H1 (cell line): Measurements from ENCODE around the gene ARHGAP15. TPM values are rescaled to one million over a fixed set of nuclear protein-coding genes. Genes with fewer than 3 reads are reported as not detected.

Experiments used
- CTCF ChIA-PET: fragments of 300-600 bp; sonication (Branson Sonifier 250); formaldehyde crosslinking; loops from one replicate; lab custom pipeline; 2021; ENCODE audit not compliant: partially characterized antibody; lab: Charles Lee
- POLR2A ChIA-PET: fragments of 300-600 bp; sonication (Branson Sonifier 250); formaldehyde crosslinking; loops from one replicate; lab custom pipeline; 2021; ENCODE audit warnings: inconsistent platforms; ENCODE audit not compliant: partially characterized antibody; lab: Charles Lee
- DNase-seq, 2 experiments: peaks; one replicate each; pipeline versions ENCODE4 v3.0.0 to v3.0.0-alpha.2; 2010 to 2022; ENCODE audit warnings: low spot score in 2 of 2, low read depth in 1 of 2, mixed read lengths in 1 of 2
- FAIRE-seq: peaks from 2 replicates; lab custom pipeline; 2011; peaks lifted over from hg19 to GRCh38; lab: Jason Lieb, UNC
- H2AFZ ChIP-seq: 2 replicates; pipeline ENCODE4 v1.8.1; 2012; ENCODE audit warnings: low read length, inconsistent platforms
- H2AK5ac ChIP-seq: 2 replicates; pipeline ENCODE4 v1.6.1; 2013; ENCODE audit warnings: low read depth, low read length
- H2BK120ac ChIP-seq: replicated peaks from 2 replicates; pipeline ENCODE3; 2013; ENCODE audit warnings: low read depth, low read length, inconsistent platforms
- H2BK12ac ChIP-seq: 2 replicates; pipeline ENCODE4 v1.6.1; 2013; ENCODE audit warnings: low read depth, low read length
- H2BK15ac ChIP-seq: 2 replicates; pipeline ENCODE4 v1.6.1; 2013; ENCODE audit warnings: low read length
- H2BK20ac ChIP-seq: 2 replicates; pipeline ENCODE4 v1.6.1; 2013; ENCODE audit warnings: low read length
- H2BK5ac ChIP-seq: 2 replicates; pipeline ENCODE4 v1.6.1; 2013; ENCODE audit warnings: low read depth, low read length
- H3K14ac ChIP-seq: 2 replicates; pipeline ENCODE4 v1.6.1; 2013; ENCODE audit warnings: inconsistent platforms; ENCODE audit not compliant: insufficient read length
- H3K18ac ChIP-seq: 2 replicates; pipeline ENCODE4 v1.6.1; 2013; ENCODE audit warnings: low read length; ENCODE audit errors: extremely low read depth
- H3K23ac ChIP-seq: 2 replicates; pipeline ENCODE4 v1.6.1; 2013; ENCODE audit warnings: inconsistent platforms; ENCODE audit not compliant: insufficient read length
- H3K23me2 ChIP-seq: 2 replicates; pipeline ENCODE4 v1.6.1; 2013; ENCODE audit warnings: low read depth, low read length
- H3K27ac ChIP-seq: 2 replicates; pipeline ENCODE4 v1.6.1; 2011; ENCODE audit warnings: low read depth, low read length, inconsistent platforms
- H3K27me3 ChIP-seq, 4 experiments: replicated peaks in 1 of 4; 1 replicate in 1 of 4; 2 replicates in 3 of 4; pipeline versions ENCODE4 v1.6.1 to v1.8.1; 2011 to 2013; ENCODE audit warnings: low read length in 3 of 4, mild to moderate bottlenecking in 3 of 4, inconsistent platforms in 2 of 4, mixed read lengths in 2 of 4, moderate library complexity in 1 of 4; ENCODE audit not compliant: control insufficient read depth in 3 of 4, insufficient read depth in 3 of 4; ENCODE audit errors: extremely low read depth in 1 of 4
- H3K36me3 ChIP-seq, 4 experiments: 2 replicates each; pipeline versions ENCODE4 v1.6.1 to v1.8.1; 2011 to 2013; ENCODE audit warnings: mild to moderate bottlenecking in 4 of 4, low read length in 3 of 4, moderate library complexity in 2 of 4, control low read depth in 1 of 4, inconsistent platforms in 1 of 4; ENCODE audit not compliant: insufficient read depth in 4 of 4, control insufficient read depth in 2 of 4
- H3K4ac ChIP-seq: replicated peaks from 2 replicates; pipeline ENCODE3; 2013; ENCODE audit warnings: low read length, low read depth, mixed read lengths, inconsistent platforms; ENCODE audit not compliant: insufficient read length
- H3K4me1 ChIP-seq, 4 experiments: replicated peaks in 1 of 4; 1 replicate in 1 of 4; 2 replicates in 3 of 4; pipeline versions ENCODE4 v1.6.1 to v1.8.1; 2011 to 2013; ENCODE audit warnings: low read length in 3 of 4, inconsistent platforms in 2 of 4, mixed read lengths in 1 of 4; ENCODE audit not compliant: insufficient read depth in 4 of 4, control insufficient read depth in 3 of 4
- H3K4me2 ChIP-seq, 2 experiments: 2 replicates each; pipeline versions ENCODE4 v1.6.1 to v1.8.1; 2011 to 2013; ENCODE audit warnings: low read depth in 2 of 2, low read length in 2 of 2, control low read depth in 1 of 2, inconsistent platforms in 1 of 2, mild to moderate bottlenecking in 1 of 2; ENCODE audit not compliant: insufficient read depth in 1 of 2
- H3K4me3 ChIP-seq, 4 experiments: fragments of 200-600, 300-600 bp in 1 of 4; sonication (generic), shearing (Covaris generic), sonication (Bioruptor Twin) in 1 of 4; 2 replicates each; pipeline versions ENCODE4 v1.5.1 to v1.8.1; 2011 to 2016; ENCODE audit warnings: low read length in 4 of 4, low read depth in 3 of 4, control low read depth in 2 of 4, inconsistent platforms in 2 of 4, mild to moderate bottlenecking in 2 of 4, mixed read lengths in 1 of 4, moderate library complexity in 1 of 4; ENCODE audit not compliant: insufficient read depth in 2 of 4; ENCODE audit errors: extremely low read depth in 1 of 4
- H3K56ac ChIP-seq: replicated peaks from 2 replicates; pipeline ENCODE3; 2013; ENCODE audit warnings: low read depth, mild to moderate bottlenecking, mixed read lengths, low read length, inconsistent platforms; ENCODE audit not compliant: insufficient read length
- H3K79me1 ChIP-seq: 2 replicates; pipeline ENCODE4 v1.6.1; 2013; ENCODE audit warnings: low read depth, low read length, control low read depth
- H3K79me2 ChIP-seq, 2 experiments: 2 replicates each; pipeline versions ENCODE4 v1.6.1 to v1.8.1; 2012 to 2013; ENCODE audit warnings: low read length in 2 of 2, mild to moderate bottlenecking in 2 of 2, inconsistent platforms in 1 of 2; ENCODE audit not compliant: insufficient read depth in 2 of 2, control insufficient read depth in 1 of 2
- H3K9ac ChIP-seq, 4 experiments: replicated peaks in 1 of 4; 1 replicate in 1 of 4; 2 replicates in 3 of 4; pipeline versions ENCODE4 v1.6.1 to v1.8.1; 2011 to 2013; ENCODE audit warnings: low read depth in 3 of 4, low read length in 3 of 4, control low read depth in 2 of 4, mild to moderate bottlenecking in 2 of 4, moderate library complexity in 2 of 4, inconsistent platforms in 1 of 4; ENCODE audit errors: extremely low read depth in 1 of 4
- H3K9me3 ChIP-seq, 2 experiments: 2 replicates each; pipeline versions ENCODE4 v1.6.1 to v1.8.1; 2012 to 2013; ENCODE audit warnings: mild to moderate bottlenecking in 2 of 2, moderate library complexity in 2 of 2, control low read depth in 1 of 2, inconsistent platforms in 1 of 2, low read depth in 1 of 2, low read length in 1 of 2, mixed read lengths in 1 of 2; ENCODE audit not compliant: insufficient read depth in 2 of 2
- H4K20me1 ChIP-seq, 2 experiments: replicated peaks in 1 of 2; 2 replicates each; pipeline versions ENCODE3 to v1.8.1; 2011 to 2013; ENCODE audit warnings: inconsistent platforms in 2 of 2, low read length in 2 of 2, mild to moderate bottlenecking in 1 of 2; ENCODE audit not compliant: insufficient read depth in 2 of 2, control insufficient read depth in 1 of 2
- H4K5ac ChIP-seq: 2 replicates; pipeline ENCODE4 v1.6.1; 2013; ENCODE audit warnings: low read length, low read depth, mixed read lengths, inconsistent platforms; ENCODE audit not compliant: insufficient read length
- H4K8ac ChIP-seq: 2 replicates; pipeline ENCODE4 v1.8.0; 2013; ENCODE audit warnings: mild to moderate bottlenecking, moderate library complexity, low read length, inconsistent platforms; ENCODE audit not compliant: insufficient read depth; ENCODE audit errors: extremely low read depth
- H4K91ac ChIP-seq: replicated peaks from 2 replicates; pipeline ENCODE3; 2013; ENCODE audit warnings: low read length, mixed read lengths, inconsistent platforms; ENCODE audit not compliant: insufficient read length
- CREB1 ChIP-seq: IDR thresholded peaks from 2 replicates; pipeline ENCODE4 v1.6.1; 2012; ENCODE audit warnings: inconsistent platforms
- PHF8 ChIP-seq: fragments of 200-600 bp; sonication (generic); conservative IDR thresholded peaks from 2 replicates; pipeline ENCODE4 v1.7.1; 2012; ENCODE audit warnings: low read depth, mild to moderate bottlenecking, inconsistent platforms, low read length, moderate library complexity
- RAD21 ChIP-seq, 2 experiments: IDR thresholded peaks in 1 of 2; conservative IDR thresholded peaks in 1 of 2; 2 replicates each; pipeline ENCODE4 v1.6.1; 2011; ENCODE audit warnings: low read depth in 2 of 2, low read length in 2 of 2, improper control_type of control experiment in 1 of 2, inconsistent platforms in 1 of 2, mild to moderate bottlenecking in 1 of 2, moderate library complexity in 1 of 2
- SIRT6 ChIP-seq: IDR thresholded peaks from one replicate; pipeline ENCODE4 v1.7.1; 2012; ENCODE audit warnings: low read length, inconsistent platforms
- TCF12 ChIP-seq: IDR thresholded peaks from 2 replicates; pipeline ENCODE4 v1.6.1; 2011; ENCODE audit warnings: low read depth, mild to moderate bottlenecking, low read length
- WGBS, 2 experiments: shearing (Covaris generic) in 1 of 2; methylation state at CpG; one replicate each; pipeline versions ENCODE4 v1.1.6 to v1.1.7; 2013 to 2015; ENCODE audit warnings: low lambda C conversion rate in 2 of 2, mixed read lengths in 2 of 2, inconsistent platforms in 1 of 2, low coverage in 1 of 2, missing lambda C conversion rate in 1 of 2; ENCODE audit not compliant: insufficient replicate concordance in 2 of 2, insufficient coverage in 1 of 2, insufficient read length in 1 of 2; ENCODE audit errors: extremely low coverage in 1 of 2, missing lambda C conversion rate in 1 of 2; 5-methylcytosine and 5-hydroxymethylcytosine counted together
- polyA plus RNA-seq, 7 experiments: library from polyadenylated mRNA; depleted of rRNA in 3 of 7; stranded (reverse) in 5 of 7; unstranded in 2 of 7; fragments of >200 nt in 5 of 7; fragments of 200-250 nt in 2 of 7; gene quantifications; 1 replicate in 5 of 7; 2 replicates in 1 of 7; 4 replicates in 1 of 7; pipeline versions ENCODE4 v1.2.1 to v1.2.3, GENCODE V29; 2011 to 2013; ENCODE audit warnings: missing spikeins in 2 of 7, mixed read lengths in 2 of 7
- total RNA-seq: library from RNA; stranded (reverse); fragmentation: NEBNext Ultra II Directional; extraction: Animal tissue kit (Norgen Biotek cat#: 25700); gene quantifications from 2 replicates; pipeline ENCODE4 v1.2.1, GENCODE V29; 2021

The ARHGAP15 gene
- total and polyA plus RNA-seq, 2 of the 8 experiments (the other 6 are each of a cell fraction or from before 2014, with no cell fraction given), result not detected

DNA sequence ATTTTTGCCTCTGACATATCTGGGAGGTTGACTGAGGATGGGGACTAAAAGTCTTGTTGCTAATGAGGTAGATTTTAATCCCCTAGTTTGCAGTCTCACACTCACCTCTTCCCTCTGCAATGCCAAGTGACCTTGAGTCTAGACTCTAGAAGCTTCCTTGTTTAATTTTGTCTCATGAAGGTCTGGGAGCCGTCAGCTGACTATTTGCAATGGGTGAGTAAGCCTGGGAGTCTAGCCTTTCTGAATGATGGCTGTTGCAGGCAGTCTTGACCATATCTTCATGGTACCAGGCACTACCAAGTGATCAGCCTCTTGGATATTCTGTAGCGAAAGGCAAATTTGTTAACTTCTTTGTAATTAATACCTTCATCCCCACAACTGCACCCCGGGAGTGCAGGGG lies 61.2 kb downstream of the ARHGAP15 start:
- Histone ChIP-seq H3K79me2 (no peaks in the 10 kb centered on the region), H3K9ac (no peak overlapping the region), H3K9me3 (no peaks in the 10 kb centered on the region), H3K4me2 (no peak overlapping the region), H2BK20ac (no peak overlapping the region), H3K36me3 (no peaks in the 10 kb centered on the region), H2AK5ac (no peak overlapping the region), H4K91ac (no peak overlapping the region), H3K23ac (no peak overlapping the region), H3K79me1 (no peaks in the 10 kb centered on the region), H3K4me1 (no peaks in the 10 kb centered on the region), H2BK15ac (no peak overlapping the region), H3K56ac (no peak overlapping the region), H2AFZ (no peak overlapping the region), H2BK120ac (no peak overlapping the region), H3K18ac (no peak overlapping the region), H3K4ac (no peak overlapping the region), H2BK5ac (no peak overlapping the region), H3K23me2 (no peaks in the 10 kb centered on the region), H3K27ac (no peak overlapping the region), H4K8ac (no peak overlapping the region), H2BK12ac (no peak overlapping the region), H4K5ac (no peak overlapping the region), H3K4me3 (no peak overlapping the region), H3K27me3 (no peaks in the 10 kb centered on the region), H3K14ac (no peak overlapping the region), H4K20me1 (no peaks in the 10 kb centered on the region)
- no peak for FAIRE-seq
- no peak for TF ChIP-seq CREB1
- TF ChIP-seq RAD21 (IDR thresholded peaks at IDR 0.05 in 1 of 2, conservative IDR thresholded peaks at IDR 0.05 in 1 of 2; ENCODE audit: low read depth in 2 of 2, low read length in 2 of 2), result no peak
- no peak for TF ChIP-seq TCF12
- TF ChIP-seq SIRT6, result no peak
- no peak for TF ChIP-seq PHF8
- DNase-seq, result no peak
- POLR2A ChIA-PET, result no interaction called here
- 95% methylated on average over 3 of the region's 3 CpGs; no CpG with 5 or more reads in 1 of the 2 experiments for WGBS, 2 experiments
- CTCF ChIA-PET, result interaction anchor here (1.0 to 1.4 kb wide), 2 partner anchors 13 to 19 kb away, joined by 3 to 4 read pairs; no protein-coding TSS in a partner anchor
